Esophagus muscularis mucosa (tissue), 4 donors: ENCODE data around the gene ATP13A2. TPM values are rescaled to one million over a fixed set of nuclear protein-coding genes. Genes with fewer than 3 reads are reported as not detected.

ENCODE experiments used
- total RNA-seq, 4 donors: library from RNA; depleted of rRNA; stranded (reverse); fragments of >200 nt; gene quantifications; one replicate each; pipeline versions ENCODE4 v1.1.0 to v1.2.1, GENCODE V29; 2016

The ATP13A2 gene
- total RNA-seq, 4 donors from 2014 or later: 16.1 to 30.8 (median 23.2) TPM

Other genes starting within 250 kb of the ATP13A2 start
- under 1 TPM in 2 of 4 donors, not detected in 2; under 0.01 TPM for gene RNU1-2, start 115.9 kb downstream of the ATP13A2 start, total RNA-seq
- gene CROCC, start 90.0 kb downstream of the ATP13A2 start, total RNA-seq: 10 to 100 TPM; 17.6 to 36.3 (median 23.0) TPM
- 10 to 100 TPM in 2 of 4 donors, 1 to 10 TPM in 2; 5.4 to 21.7 (median 10.2) TPM for gene MFAP2, start 31.3 kb downstream of the ATP13A2 start, total RNA-seq
- gene SDHB, start 42.1 kb upstream of the ATP13A2 start, total RNA-seq: 100 to 1,000 TPM in 3 of 4 donors, 10 to 100 TPM in 1; 95.4 to 129 (median 120) TPM
- 1 to 10 TPM in 1 of 4 donors, under 1 TPM in 3; 0.39 to 2.0 (median 0.65) TPM for gene PADI2, start 107.5 kb upstream of the ATP13A2 start, total RNA-seq
- gene PADI1, start 193.2 kb upstream of the ATP13A2 start, total RNA-seq: 1 to 10 TPM in 1 of 4 donors, not detected in 3; 2.1 TPM
- not detected for gene PADI3, start 237.2 kb upstream of the ATP13A2 start, total RNA-seq